Measurements from ENCODE around the gene MORN3.
"Not testable (repeated sequence)": the region's sequence is repeated elsewhere in the genome, so short reads cannot be mapped to it uniquely, and the experiment has no call there.

The MORN3 gene

GRCh38 chr12:121705514-121705913 is 36.1 kb upstream of the MORN3 start:
- no peak overlapping the region for H3K27ac Mint-ChIP-seq

GRCh38 chr12:121702944-121703343 is 33.5 kb upstream of the MORN3 start:
- DNase-seq (no peak), ATAC-seq (no peak)
- Mint-ChIP-seq H3K27ac (no peak overlapping the region), H3K4me3 (no peak overlapping the region), H3K36me3 (ENCODE audit: low read depth) (no peaks in the 10 kb centered on the region), H3K4me1 (no peaks in the 10 kb centered on the region), H3K9me3 (no peaks in the 10 kb centered on the region), H3K27me3 (peaks cover 2% of the 10 kb centered on the region)

More at GRCh38 chr12:121705514-121705913, 36.1 kb upstream of the MORN3 start:
- no peak for ATAC-seq
- H3K4me1 Mint-ChIP-seq = no peaks in the 10 kb centered on the region
- H3K27me3 Mint-ChIP-seq = peaks cover 2% of the 10 kb centered on the region
- DNase-seq = no peak
- H3K36me3 Mint-ChIP-seq (ENCODE audit: low read depth) = no peaks in the 10 kb centered on the region
- no peak overlapping the region for H3K4me3 Mint-ChIP-seq
- H3K9me3 Mint-ChIP-seq = no peaks in the 10 kb centered on the region

- Mint-ChIP-seq H3K4me1 (no peaks in the 10 kb centered on the region), H3K27ac (no peak overlapping the region), H3K4me3 (no peak overlapping the region), H3K9me3 (no peaks in the 10 kb centered on the region), H3K36me3 (ENCODE audit: low read depth) (no peaks in the 10 kb centered on the region), H3K27me3 (peaks cover 2% of the 10 kb centered on the region)
- DNase-seq = no peak
- no peak for ATAC-seq
These were observed 32.3 kb upstream of the MORN3 start for GRCh38 chr12:121701667-121702277.

- not testable (repeated sequence) for H3K9me3 Mint-ChIP-seq; H3K4me3 Mint-ChIP-seq; H3K36me3 Mint-ChIP-seq (ENCODE audit: low read depth); H3K27me3 Mint-ChIP-seq; H3K27ac Mint-ChIP-seq; ATAC-seq; DNase-seq; H3K4me1 Mint-ChIP-seq
These were observed 28.4 kb upstream of the MORN3 start for GRCh38 chr12:121697861-121698260.

GRCh38 chr12:121697093-121697698 is 27.7 kb upstream of the MORN3 start:
- H3K27me3 Mint-ChIP-seq = no peaks in the 10 kb centered on the region
- no peak for DNase-seq

GRCh38 chr12:121693155-121693687 is 23.8 kb upstream of the MORN3 start:
- H3K27ac Mint-ChIP-seq = no peak overlapping the region
- no peaks in the 10 kb centered on the region for H3K9me3 Mint-ChIP-seq
- no peak for DNase-seq
- no peaks in the 10 kb centered on the region for H3K27me3 Mint-ChIP-seq
- ATAC-seq = no peak
- no peaks in the 10 kb centered on the region for H3K4me1 Mint-ChIP-seq
- no peaks in the 10 kb centered on the region for H3K36me3 Mint-ChIP-seq (ENCODE audit: low read depth)
- no peak overlapping the region for H3K4me3 Mint-ChIP-seq

More at GRCh38 chr12:121697093-121697698, 27.7 kb upstream of the MORN3 start:
- Mint-ChIP-seq H3K27ac (no peak overlapping the region), H3K9me3 (no peaks in the 10 kb centered on the region), H3K4me1 (no peaks in the 10 kb centered on the region), H3K4me3 (no peak overlapping the region), H3K36me3 (ENCODE audit: low read depth) (no peaks in the 10 kb centered on the region)
- ATAC-seq = no peak

- not testable (repeated sequence) for H3K27me3 Mint-ChIP-seq; H3K4me3 Mint-ChIP-seq; H3K9me3 Mint-ChIP-seq; H3K36me3 Mint-ChIP-seq (ENCODE audit: low read depth); H3K4me1 Mint-ChIP-seq; DNase-seq; ATAC-seq; H3K27ac Mint-ChIP-seq
These were observed 23.3 kb upstream of the MORN3 start for GRCh38 chr12:121692744-121693143.

- H3K27ac Mint-ChIP-seq = no peak overlapping the region
- H3K27me3 Mint-ChIP-seq = peaks cover 2% of the 10 kb centered on the region
- H3K36me3 Mint-ChIP-seq (ENCODE audit: low read depth) = peaks cover 4% of the 10 kb centered on the region
- H3K4me3 Mint-ChIP-seq = no peak overlapping the region
- peaks cover 14% of the 10 kb centered on the region for H3K4me1 Mint-ChIP-seq
- H3K9me3 Mint-ChIP-seq = no peaks in the 10 kb centered on the region
- no peak for DNase-seq
- no peak for ATAC-seq
These were observed 20.0 kb upstream of the MORN3 start for GRCh38 chr12:121689430-121689829.

- ATAC-seq (no peak), DNase-seq (no peak)
- H3K27me3 Mint-ChIP-seq = peaks cover 2% of the 10 kb centered on the region
- peaks cover 14% of the 10 kb centered on the region for H3K4me1 Mint-ChIP-seq
- H3K9me3 Mint-ChIP-seq = no peaks in the 10 kb centered on the region
- no peak overlapping the region for H3K4me3 Mint-ChIP-seq
- H3K27ac Mint-ChIP-seq = no peak overlapping the region
- peaks cover 4% of the 10 kb centered on the region for H3K36me3 Mint-ChIP-seq (ENCODE audit: low read depth)
These were observed 19.5 kb upstream of the MORN3 start for GRCh38 chr12:121688966-121689365.

GRCh38 chr12:121679661-121680197 is 10.3 kb upstream of the MORN3 start:
- peak overlapping the region; percentile 29 for H3K27ac Mint-ChIP-seq
- not testable (repeated sequence) for H3K36me3 Mint-ChIP-seq (ENCODE audit: low read depth); H3K4me3 Mint-ChIP-seq; ATAC-seq; DNase-seq; H3K9me3 Mint-ChIP-seq; H3K27me3 Mint-ChIP-seq; H3K4me1 Mint-ChIP-seq

GRCh38 chr12:121678716-121679300 is 9.4 kb upstream of the MORN3 start:
- Mint-ChIP-seq H3K36me3 (ENCODE audit: low read depth) (no peaks in the 10 kb centered on the region), H3K27me3 (no peaks in the 10 kb centered on the region), H3K27ac (no peak overlapping the region), H3K9me3 (no peaks in the 10 kb centered on the region), H3K4me3 (no peak overlapping the region), H3K4me1 (peaks cover 7% of the 10 kb centered on the region)
- no peak for ATAC-seq
- DNase-seq = no peak

- Mint-ChIP-seq H3K27me3 (no peaks in the 10 kb centered on the region), H3K4me3 (no peak overlapping the region), H3K36me3 (ENCODE audit: low read depth) (no peaks in the 10 kb centered on the region), H3K4me1 (peaks cover 12% of the 10 kb centered on the region), H3K9me3 (no peaks in the 10 kb centered on the region), H3K27ac (no peak overlapping the region)
- ATAC-seq = no peak
- DNase-seq = no peak
These were observed 8.9 kb upstream of the MORN3 start for GRCh38 chr12:121678305-121678704.

GRCh38 chr12:121676190-121676589 is 6.7 kb upstream of the MORN3 start:
- H3K36me3 Mint-ChIP-seq (ENCODE audit: low read depth) = no peaks in the 10 kb centered on the region
- H3K4me3 Mint-ChIP-seq = no peak overlapping the region
- no peaks in the 10 kb centered on the region for H3K27me3 Mint-ChIP-seq
- ATAC-seq = no peak
- no peak for DNase-seq
- H3K4me1 Mint-ChIP-seq = peaks cover 29% of the 10 kb centered on the region
- no peak overlapping the region for H3K27ac Mint-ChIP-seq
- H3K9me3 Mint-ChIP-seq = no peaks in the 10 kb centered on the region

GRCh38 chr12:121673013-121673511 is 3.6 kb upstream of the MORN3 start:
- Mint-ChIP-seq H3K4me3 (peak overlapping the region; percentile 84), H3K27me3 (no peaks in the 10 kb centered on the region), H3K9me3 (no peaks in the 10 kb centered on the region), H3K36me3 (ENCODE audit: low read depth) (no peaks in the 10 kb centered on the region), H3K27ac (peak overlapping the region; percentile 93), H3K4me1 (peaks cover 35% of the 10 kb centered on the region)
- DNase-seq = no peak
- no peak for ATAC-seq
